Measurements from ENCODE around the gene LDLRAP1.

- no peak for TF ChIP-seq CTCF (conservative IDR thresholded peaks at IDR 0.05; ENCODE audit: low read length)
- TF ChIP-seq EZH2phosphoT487 (IDR thresholded peaks at IDR 0.05; ENCODE audit: borderline replicate concordance), result no peak
These were observed 12.8 kb downstream of the LDLRAP1 start for GRCh38 chr1:25556132-25556670.
